HepG2 (cell line): Measurements from ENCODE around the gene MYO18B. TPM values are rescaled to one million over a fixed set of nuclear protein-coding genes. Genes with fewer than 3 reads are reported as not detected.

Experiments used
- ATAC-seq: fragments of 200-7000 bp; cut with Tn5 transposase; 3 replicates; pipeline ENCODE4 v1.9.1; 2020; ENCODE audit warnings: mild to moderate bottlenecking, moderate library complexity
- BruUV-seq: library from RNA; stranded (reverse); fragments of 400-500 nt; replicated peaks from 2 replicates; lab custom pipeline; 2021; lab: Mats Ljungman, UMichigan
- CTCF ChIA-PET: fragments of 300-600 bp; formaldehyde crosslinking; extraction: SDS; loops from one replicate; lab custom pipeline; 2021; ENCODE audit warnings: low total read pairs, inconsistent platforms, low intra/inter-chr PET ratio; lab: Yijun Ruan, JAX
- POLR2A ChIA-PET: fragments of 350-600 bp; sonication (Branson Sonifier 250); formaldehyde crosslinking; loops from one replicate; lab custom pipeline; 2020; ENCODE audit warnings: antibody characterized with exemption, inconsistent platforms; lab: Yijun Ruan, JAX
- DNase-seq: peaks from one replicate; pipeline ENCODE4 v3.0.0-alpha.2; 2015; ENCODE audit warnings: low spot score
- FAIRE-seq: peaks from 3 replicates; lab custom pipeline; 2011; peaks lifted over from hg19 to GRCh38; lab: Jason Lieb, UNC
- H2AFZ ChIP-seq: one replicate; pipeline ENCODE4 v1.6.1; 2011; ENCODE audit warnings: low read length, inconsistent platforms
- H3K27ac ChIP-seq: fragments of 300-600 bp; 3 replicates; pipeline ENCODE4 v1.8.0; 2011; ENCODE audit warnings: mixed run types, mild to moderate bottlenecking, mixed read lengths, low read length, inconsistent platforms; ENCODE audit not compliant: insufficient read depth; ENCODE audit errors: extremely low read length
- H3K27me3 ChIP-seq, 2 experiments: fragments of 200-600 bp in 1 of 2; 2 replicates in 1 of 2; 3 replicates in 1 of 2; pipeline versions ENCODE4 v1.6.0 to v1.8.0; 2011; ENCODE audit warnings: low read length in 2 of 2, mild to moderate bottlenecking in 2 of 2, moderate library complexity in 2 of 2, inconsistent platforms in 1 of 2; ENCODE audit not compliant: insufficient read depth in 2 of 2, control insufficient read depth in 1 of 2
- H3K36me3 ChIP-seq, 2 experiments: fragments of 200-600 bp in 1 of 2; replicated peaks in 1 of 2; 2 replicates in 1 of 2; 3 replicates in 1 of 2; pipeline versions ENCODE4 v1.5.1 to v1.8.0; 2011; ENCODE audit warnings: low read length in 2 of 2, inconsistent platforms in 1 of 2; ENCODE audit not compliant: insufficient read depth in 2 of 2, control insufficient read depth in 1 of 2
- H3K4me1 ChIP-seq: 2 replicates; pipeline ENCODE4 v1.5.1; 2012; ENCODE audit warnings: low read length, inconsistent platforms; ENCODE audit not compliant: insufficient read depth
- H3K4me2 ChIP-seq: 2 replicates; pipeline ENCODE4 v1.6.0; 2011; ENCODE audit warnings: low read depth, low read length, inconsistent platforms
- H3K4me3 ChIP-seq, 3 experiments: fragments of 200-600 bp in 1 of 3; sonication (generic), shearing (Covaris generic) in 1 of 3; replicated peaks in 1 of 3; 2 replicates each; pipeline ENCODE4 v1.5.1; 2011 to 2016; ENCODE audit warnings: low read length in 3 of 3, inconsistent platforms in 2 of 3, low read depth in 2 of 3, mild to moderate bottlenecking in 2 of 3, control low read depth in 1 of 3, mixed read lengths in 1 of 3; ENCODE audit not compliant: insufficient read depth in 1 of 3
- H3K79me2 ChIP-seq: one replicate; pipeline ENCODE4 v1.6.1; 2011; ENCODE audit warnings: low read length, inconsistent platforms; ENCODE audit not compliant: insufficient read depth
- H3K9ac ChIP-seq: 2 replicates; pipeline ENCODE4 v1.6.0; 2011; ENCODE audit warnings: mild to moderate bottlenecking, low read depth, low read length, inconsistent platforms; ENCODE audit not compliant: insufficient read depth
- H3K9me3 ChIP-seq: 2 replicates; pipeline ENCODE4 v1.5.1; 2012; ENCODE audit warnings: mild to moderate bottlenecking, low read length
- H4K20me1 ChIP-seq: 2 replicates; pipeline ENCODE4 v1.6.0; 2011; ENCODE audit warnings: inconsistent platforms, mild to moderate bottlenecking, low read length, moderate library complexity; ENCODE audit not compliant: insufficient read depth
- ELF3 ChIP-seq: IDR thresholded peaks from 2 replicates; pipeline ENCODE4 v1.6.1; 2016; ENCODE audit warnings: missing genetic modification reagents, missing compliant biosample characterization
- HES4 ChIP-seq: sonication (generic); formaldehyde crosslinking; IDR thresholded peaks from 2 replicates; pipeline ENCODE4 v1.9.0; 2021; ENCODE audit warnings: mild to moderate bottlenecking, missing genetic modification reagents, borderline replicate concordance
- KAT7 ChIP-seq: IDR thresholded peaks from 2 replicates; pipeline ENCODE4 v1.6.1; 2018; ENCODE audit warnings: borderline replicate concordance, missing compliant biosample characterization
- MAFF ChIP-seq: IDR thresholded peaks from 2 replicates; pipeline ENCODE4 v1.6.1; 2011; ENCODE audit warnings: low read depth, low read length, improper control_type of control experiment
- PRDM4 ChIP-seq: sonication (generic); formaldehyde crosslinking; IDR thresholded peaks from 2 replicates; pipeline ENCODE4 v1.9.0; 2021; ENCODE audit warnings: missing genetic modification reagents, borderline replicate concordance
- SMAD3 ChIP-seq: sonication (generic); formaldehyde crosslinking; IDR thresholded peaks from 2 replicates; pipeline ENCODE4 v1.4.0; 2020; ENCODE audit warnings: missing genetic modification reagents
- TBX2 ChIP-seq: sonication (generic); formaldehyde crosslinking; IDR thresholded peaks from 2 replicates; pipeline ENCODE4 v1.5.0; 2020; ENCODE audit warnings: missing genetic modification reagents, mild to moderate bottlenecking, borderline replicate concordance
- TEAD3 ChIP-seq: optimal IDR thresholded peaks from 2 replicates; pipeline ENCODE3; 2016; ENCODE audit warnings: borderline replicate concordance
- TEF ChIP-seq: sonication (generic); formaldehyde crosslinking; IDR thresholded peaks from 2 replicates; pipeline ENCODE4 v1.5.0; 2020; ENCODE audit warnings: missing genetic modification reagents
- THYN1 ChIP-seq: sonication (generic); formaldehyde crosslinking; IDR thresholded peaks from 2 replicates; pipeline ENCODE4 v1.8.1; 2023; ENCODE audit warnings: low read depth, mild to moderate bottlenecking, moderate library complexity, missing genetic modification reagents, borderline replicate concordance
- ZBTB1 ChIP-seq: sonication (generic); formaldehyde crosslinking; IDR thresholded peaks from 2 replicates; pipeline ENCODE4 v1.4.0; 2020; ENCODE audit warnings: missing genetic modification reagents, borderline replicate concordance
- ZBTB8A ChIP-seq: sonication (generic); formaldehyde crosslinking; IDR thresholded peaks from 2 replicates; pipeline ENCODE4 v1.4.0; 2020; ENCODE audit warnings: mild to moderate bottlenecking, low read depth, missing genetic modification reagents, borderline replicate concordance
- ZMAT3 ChIP-seq: sonication (generic); formaldehyde crosslinking; conservative IDR thresholded peaks from 2 replicates; pipeline ENCODE4 v1.7.0; 2021; ENCODE audit warnings: missing genetic modification reagents
- ZNF275 ChIP-seq: sonication (generic); formaldehyde crosslinking; IDR thresholded peaks from 2 replicates; pipeline ENCODE4 v1.8.0; 2022; ENCODE audit warnings: missing genetic modification reagents, mild to moderate bottlenecking, inconsistent platforms, borderline replicate concordance
- ZNF331 ChIP-seq: sonication (generic); formaldehyde crosslinking; IDR thresholded peaks from 2 replicates; pipeline ENCODE4 v1.4.0; 2020; ENCODE audit warnings: missing genetic modification reagents
- ZNF790 ChIP-seq: sonication (generic); formaldehyde crosslinking; IDR thresholded peaks from 2 replicates; pipeline ENCODE4 v1.8.0; 2022; ENCODE audit warnings: missing genetic modification reagents, mild to moderate bottlenecking, borderline replicate concordance
- WGBS: methylation state at CpG from one replicate; pipeline ENCODE4 v1.1.6; 2017; ENCODE audit warnings: low lambda C conversion rate; 5-methylcytosine and 5-hydroxymethylcytosine counted together
- in situ Hi-C: cut with HindIII; loops from 2 replicates; pipeline ENCODE4 v1.10.0; 2017; ENCODE audit warnings: low pct_unique_long_range_greater_than_20kb; ENCODE audit not compliant: extremely low pct_ligation_motif_present
- intact Hi-C: fragments of 100-400 bp; cut with micrococcal nuclease; formaldehyde crosslinking; loops from one replicate; pipeline ENCODE4 v1.10.0; 2022; ENCODE audit not compliant: unreplicated experiment
- polyA plus RNA-seq, 8 experiments: library from polyadenylated mRNA; depleted of rRNA in 3 of 8; stranded (reverse) in 7 of 8; unstranded in 1 of 8; fragments of >200 nt; fragmentation: Illumina TruSeq in 4 of 8; extraction: Trizol in 4 of 8; gene quantifications; 2 replicates each; pipeline versions ENCODE4 v1.2.1 to v1.2.3, GENCODE V29; 2011 to 2016; ENCODE audit warnings: low read depth in 4 of 8, missing spikeins in 1 of 8, mixed read lengths in 1 of 8; ENCODE audit not compliant: insufficient read depth in 1 of 8
- total RNA-seq, 5 experiments: library from RNA; depleted of rRNA; stranded (reverse); fragments of >200 nt; fragmentation: Illumina TruSeq; extraction: Trizol; gene quantifications; 2 replicates each; pipeline ENCODE4 v1.2.3, GENCODE V29; 2016; ENCODE audit warnings: low read depth in 1 of 5

Gene MYO18B
- total and polyA plus RNA-seq, 2 of the 13 experiments (the other 11 are each of a cell fraction or from before 2014, with no cell fraction given): 0.01 TPM; not detected in 1

GRCh38 chr22:25839755-25840154 lies 97.8 kb downstream of the MYO18B start:
- ChIA-PET POLR2A (no interaction called here), CTCF (no interaction called here)
- Histone ChIP-seq H3K4me1 (no peaks in the 10 kb centered on the region), H3K27me3 (peaks cover 0 to 10% of the 10 kb centered on the region in 2 experiments; a peak in 2 of 5 replicates), H2AFZ (no peak overlapping the region), H3K4me2 (no peak overlapping the region), H3K79me2 (no peaks in the 10 kb centered on the region), H3K9me3 (no peaks in the 10 kb centered on the region), H3K27ac (no peak overlapping the region), H4K20me1 (no peaks in the 10 kb centered on the region), H3K36me3 (no peaks in the 10 kb centered on the region), H3K4me3 (no peak overlapping the region), H3K9ac (no peak overlapping the region)
- in situ Hi-C loops (no loop called here), intact Hi-C loops (no loop called here)
- FAIRE-seq (no peak), DNase-seq (no peak), ATAC-seq (no peak)
- no TSS peak for BruUV-seq
- TF ChIP-seq TEAD3 (CRISPR knock-in tag) (no peak), ZBTB8A (CRISPR knock-in tag) (no peak), ZBTB1 (no peak), ZNF331 (no peak)
- WGBS: 31% methylated on average over 6 of the region's 6 CpGs

- Histone ChIP-seq H3K4me3 (no peak overlapping the region), H3K9me3 (no peaks in the 10 kb centered on the region), H3K36me3 (no peaks in the 10 kb centered on the region), H3K27ac (no peak overlapping the region), H2AFZ (no peak overlapping the region), H3K9ac (no peak overlapping the region), H3K79me2 (no peaks in the 10 kb centered on the region), H3K4me1 (no peaks in the 10 kb centered on the region), H3K4me2 (no peak overlapping the region), H3K27me3 (peaks cover 0 to 10% of the 10 kb centered on the region in 2 experiments; a peak in 2 of 5 replicates), H4K20me1 (no peaks in the 10 kb centered on the region)
- ChIA-PET POLR2A (no interaction called here), CTCF (no interaction called here)
- no peak for FAIRE-seq
- ATAC-seq: no peak
- 26% methylated on average over 5 of the region's 5 CpGs for WGBS
- BruUV-seq: no TSS peak
- in situ Hi-C loops: no loop called here
- no peak for DNase-seq
- intact Hi-C loops: no loop called here
- TF ChIP-seq ELF3 (no peak), ZNF790 (CRISPR knock-in tag) (no peak), PRDM4 (CRISPR knock-in tag) (no peak), HES4 (no peak), TEF (no peak), MAFF (no peak), ZNF275 (CRISPR knock-in tag) (no peak), ZMAT3 (CRISPR knock-in tag) (no peak), KAT7 (CRISPR knock-in tag) (no peak), TBX2 (CRISPR knock-in tag) (no peak), SMAD3 (CRISPR knock-in tag) (no peak), THYN1 (CRISPR knock-in tag) (no peak)
Measured at GRCh38 chr22:25840167-25840566, 98.2 kb downstream of the MYO18B start.
